ENCODE data around the gene NR2C1.
"Not testable (repeated sequence)": the region's sequence is repeated elsewhere in the genome, so short reads cannot be mapped to it uniquely, and the experiment has no call there.

The NR2C1 gene

GRCh38 chr12:95072900-95073697 lies at the start of gene NR2C1:
Gene NR2C1, minus strand, starts transcription at chr12:95073618. Its CDS starts 6,234 bp downstream, at chr12:95067384.
- DNase-seq, result peak; percentile 84

- DNase-seq, result no peak
These were observed 45.4 kb upstream of the NR2C1 start for GRCh38 chr12:95118788-95119179.

DNA sequence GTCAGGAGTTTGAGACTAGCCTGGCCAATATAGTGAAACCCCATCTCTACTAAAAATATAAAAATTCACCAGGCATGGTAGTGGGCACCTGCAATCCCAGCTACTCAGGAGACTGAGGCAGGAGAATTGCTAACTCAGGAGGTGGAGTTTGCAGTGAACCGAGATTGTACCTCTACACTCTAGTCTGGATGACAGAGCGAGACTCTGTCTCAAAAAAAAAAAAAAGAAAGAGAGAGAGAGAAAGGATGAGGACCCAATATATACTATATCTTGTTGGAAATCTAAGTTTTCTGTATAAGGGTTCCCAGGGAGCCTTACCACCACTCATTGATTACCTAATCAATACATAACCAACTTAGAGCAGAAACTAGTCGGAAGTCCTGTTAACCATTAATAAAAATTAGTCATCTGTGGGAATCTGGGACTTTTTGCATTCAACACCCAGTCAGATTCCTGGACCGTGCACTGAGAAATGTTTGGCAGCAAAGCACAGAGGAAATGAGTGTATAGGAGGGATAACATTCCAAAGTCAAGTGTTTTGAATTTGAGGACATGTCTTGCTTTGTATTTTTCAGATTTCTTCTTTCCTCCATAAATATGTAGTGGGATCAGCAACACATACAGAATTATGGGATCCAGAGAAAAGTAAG lies 44.8 kb upstream of the NR2C1 start:
- DNase-seq, result no peak

DNA sequence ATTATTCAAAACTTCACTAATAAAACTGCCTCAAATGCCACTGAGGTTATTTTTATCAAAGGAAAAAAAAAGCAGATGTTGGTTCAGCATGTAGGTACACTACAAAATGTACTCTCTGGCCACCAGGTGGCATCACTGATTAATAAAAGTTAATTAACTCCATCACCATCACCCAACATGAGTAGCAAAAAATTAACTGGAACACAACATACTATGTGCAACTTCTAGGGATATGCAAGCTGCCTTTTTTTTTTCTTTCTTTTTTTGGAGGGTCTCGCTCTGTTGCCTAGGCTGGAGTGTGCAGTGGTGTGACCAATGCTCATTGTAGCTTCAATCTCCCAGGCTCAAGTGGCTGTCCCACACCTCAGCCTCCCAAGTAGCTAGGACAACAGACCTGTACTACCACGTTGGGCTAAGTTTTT lies 43.8 kb upstream of the NR2C1 start:
- peak; percentile 44 for DNase-seq

DNA sequence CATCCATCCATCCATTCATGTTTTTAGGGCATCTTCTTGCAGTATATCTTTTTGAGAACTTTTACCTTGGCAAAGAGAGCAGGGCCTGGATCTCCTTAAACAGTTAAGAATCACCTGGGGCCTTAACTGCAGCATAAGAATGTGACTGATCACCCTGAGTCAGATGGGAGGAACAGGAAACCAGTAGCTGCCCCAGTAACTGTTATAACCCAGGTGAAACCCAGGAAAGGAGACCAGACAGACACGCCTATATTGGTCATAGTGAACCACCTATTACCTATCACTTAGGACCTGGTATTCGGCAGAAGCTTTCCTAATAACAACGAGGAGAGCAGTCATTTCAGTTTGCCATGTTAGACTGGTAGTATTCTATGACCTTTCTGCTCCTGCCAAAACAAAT lies 43.4 kb upstream of the NR2C1 start:
- no peak for DNase-seq

DNA sequence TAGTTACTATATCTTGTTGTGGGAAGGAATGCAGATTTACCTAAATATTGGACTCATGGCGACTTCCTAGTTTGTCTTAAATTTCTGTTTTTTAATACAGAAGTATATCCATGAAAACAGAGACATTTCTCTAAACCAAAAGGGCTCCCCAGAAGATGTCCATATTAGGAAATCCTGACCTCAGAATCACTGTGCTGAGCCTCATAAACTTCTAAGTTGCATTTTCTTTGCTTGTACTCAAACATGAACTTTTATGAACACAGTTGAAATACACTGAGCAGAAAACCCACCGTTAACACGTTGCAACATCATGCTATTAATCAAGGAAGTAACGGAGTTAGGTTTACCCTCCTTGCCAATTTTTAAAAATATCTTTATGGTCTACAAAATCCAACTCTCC lies 42.9 kb upstream of the NR2C1 start:
- DNase-seq, result no peak

DNA sequence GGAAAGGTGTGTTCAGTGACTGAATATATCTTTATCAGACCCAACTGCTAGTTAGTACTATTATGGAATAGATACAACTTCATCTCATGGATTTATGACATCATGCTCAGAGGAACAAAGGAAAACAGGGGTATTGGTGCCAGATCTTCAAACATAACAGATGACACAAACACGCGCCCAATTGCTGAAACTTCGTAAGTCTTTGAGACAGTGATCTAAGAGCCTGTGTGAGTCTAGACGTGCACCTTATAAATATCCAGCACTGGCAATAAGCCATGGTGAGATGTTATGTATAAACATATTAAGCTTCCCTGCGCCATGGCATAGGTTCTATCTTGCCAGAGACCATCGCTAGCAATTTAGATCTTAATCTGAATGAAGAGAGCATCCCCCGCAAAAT lies 42.2 kb upstream of the NR2C1 start:
- DNase-seq, result no peak

DNA sequence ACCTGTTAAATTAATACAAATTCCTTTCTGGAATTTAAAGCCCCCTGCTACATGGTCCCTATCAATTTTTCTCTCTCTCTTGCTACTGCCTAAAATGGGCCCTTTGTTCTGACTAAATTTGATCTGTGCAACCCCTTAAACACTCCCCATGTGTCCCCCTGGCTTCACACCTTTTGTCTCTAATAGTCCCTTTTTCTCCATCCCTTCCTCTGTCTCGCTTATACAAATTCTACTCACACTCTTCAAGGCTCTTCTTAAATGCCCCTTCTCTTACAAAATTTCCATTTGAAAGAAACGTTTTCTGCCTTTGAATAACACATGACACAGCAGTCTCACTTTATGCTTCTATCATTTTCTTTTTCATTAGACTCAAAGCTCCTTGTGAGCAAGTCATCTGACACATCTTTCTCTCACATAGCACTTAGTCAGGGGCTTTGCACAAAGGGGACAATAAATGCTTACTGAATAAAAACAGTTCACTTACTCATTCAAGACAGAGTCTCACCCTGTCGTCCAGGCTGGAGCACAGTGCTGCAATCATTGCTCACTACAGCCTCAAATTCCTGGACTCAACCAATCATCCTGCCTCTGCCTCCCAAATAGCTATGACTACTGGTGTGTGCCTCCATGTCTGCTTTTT lies 41.5 kb upstream of the NR2C1 start:
- DNase-seq, result no peak

DNA sequence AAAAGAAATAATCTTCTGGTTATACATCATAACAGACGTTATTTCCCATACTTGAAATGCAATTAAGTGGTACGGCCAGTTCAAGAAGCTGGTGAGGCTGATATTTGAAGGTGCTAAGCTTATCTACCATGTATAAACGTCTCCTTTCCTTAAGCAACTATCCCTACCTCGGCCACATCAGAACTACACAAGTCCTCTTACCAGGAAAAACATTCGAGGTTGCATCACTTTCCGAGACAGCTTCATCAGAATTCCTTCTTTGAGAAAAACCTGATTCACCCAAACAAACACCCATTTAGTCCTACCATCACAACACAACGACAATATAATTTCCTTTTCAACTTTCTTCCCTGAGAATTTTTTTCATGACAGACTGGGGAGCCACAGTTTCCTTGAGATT lies 33.9 kb upstream of the NR2C1 start:
- no peak for DNase-seq

- DNase-seq, result no peak
These were observed 32.1 kb upstream of the NR2C1 start for GRCh38 chr12:95105540-95105939.

DNA sequence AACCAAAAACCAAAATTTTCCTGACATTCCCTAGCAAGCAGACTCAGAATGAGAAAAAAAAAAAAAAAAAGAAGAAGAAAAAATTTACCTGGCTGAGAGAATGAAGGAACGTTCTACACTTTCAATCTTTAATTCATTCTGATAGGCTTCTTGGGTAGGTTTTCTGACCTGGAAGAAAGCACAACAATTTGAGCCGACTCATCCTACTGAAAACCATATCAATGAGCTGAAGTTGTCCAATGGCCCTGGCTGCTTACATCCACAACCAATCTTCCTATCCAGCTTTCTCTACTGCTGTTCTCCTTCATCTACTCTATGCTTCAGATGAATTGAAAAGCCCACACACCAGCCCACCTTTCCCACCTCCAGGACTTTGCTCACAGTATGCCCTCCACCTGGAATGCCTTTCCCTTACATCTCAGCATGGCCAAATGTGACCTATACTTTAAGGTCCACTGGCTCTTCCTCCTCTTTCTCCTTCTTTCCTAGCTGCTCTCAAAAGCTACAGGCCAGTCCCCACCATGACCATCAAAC lies 31.6 kb upstream of the NR2C1 start:
- no peak for DNase-seq

DNA sequence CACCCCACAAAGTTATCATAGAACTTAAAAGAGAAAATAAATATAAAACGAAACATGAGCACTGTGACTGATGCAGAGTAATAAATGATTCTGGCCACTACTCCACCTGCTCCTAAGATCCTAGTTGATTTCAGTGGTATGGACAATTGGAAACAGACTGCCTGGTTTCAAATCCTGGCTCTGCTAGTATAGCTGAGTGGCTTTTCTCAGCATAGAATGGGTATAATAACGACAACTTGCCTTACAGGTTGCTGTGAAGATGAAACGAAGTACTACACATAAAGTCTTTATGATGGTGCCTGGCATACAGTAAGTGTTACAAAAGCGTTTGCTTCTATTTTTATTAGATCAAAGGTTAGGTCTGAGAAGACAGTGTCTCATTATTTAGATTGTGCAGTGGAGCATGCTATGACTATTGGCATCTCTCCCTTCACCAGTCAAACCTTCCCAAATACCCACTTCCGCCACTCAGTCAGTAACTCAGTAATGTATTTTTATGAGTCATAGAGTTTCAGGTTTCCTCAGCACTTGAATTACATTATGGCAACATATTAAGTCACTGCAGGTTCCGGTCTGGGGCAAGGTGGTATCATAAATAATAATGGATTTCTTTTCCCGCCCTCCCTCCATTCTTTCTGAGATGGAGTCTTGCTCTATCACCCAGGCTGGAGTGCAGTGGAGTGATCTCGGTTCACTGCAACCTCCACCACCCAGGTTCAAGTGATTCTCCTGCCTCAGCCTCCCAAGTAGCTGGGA lies 29.7 kb upstream of the NR2C1 start:
- DNase-seq, result peak; percentile 98

GRCh38 chr12:95101957-95102356 lies 28.5 kb upstream of the NR2C1 start:
- not testable (repeated sequence) for DNase-seq

DNA sequence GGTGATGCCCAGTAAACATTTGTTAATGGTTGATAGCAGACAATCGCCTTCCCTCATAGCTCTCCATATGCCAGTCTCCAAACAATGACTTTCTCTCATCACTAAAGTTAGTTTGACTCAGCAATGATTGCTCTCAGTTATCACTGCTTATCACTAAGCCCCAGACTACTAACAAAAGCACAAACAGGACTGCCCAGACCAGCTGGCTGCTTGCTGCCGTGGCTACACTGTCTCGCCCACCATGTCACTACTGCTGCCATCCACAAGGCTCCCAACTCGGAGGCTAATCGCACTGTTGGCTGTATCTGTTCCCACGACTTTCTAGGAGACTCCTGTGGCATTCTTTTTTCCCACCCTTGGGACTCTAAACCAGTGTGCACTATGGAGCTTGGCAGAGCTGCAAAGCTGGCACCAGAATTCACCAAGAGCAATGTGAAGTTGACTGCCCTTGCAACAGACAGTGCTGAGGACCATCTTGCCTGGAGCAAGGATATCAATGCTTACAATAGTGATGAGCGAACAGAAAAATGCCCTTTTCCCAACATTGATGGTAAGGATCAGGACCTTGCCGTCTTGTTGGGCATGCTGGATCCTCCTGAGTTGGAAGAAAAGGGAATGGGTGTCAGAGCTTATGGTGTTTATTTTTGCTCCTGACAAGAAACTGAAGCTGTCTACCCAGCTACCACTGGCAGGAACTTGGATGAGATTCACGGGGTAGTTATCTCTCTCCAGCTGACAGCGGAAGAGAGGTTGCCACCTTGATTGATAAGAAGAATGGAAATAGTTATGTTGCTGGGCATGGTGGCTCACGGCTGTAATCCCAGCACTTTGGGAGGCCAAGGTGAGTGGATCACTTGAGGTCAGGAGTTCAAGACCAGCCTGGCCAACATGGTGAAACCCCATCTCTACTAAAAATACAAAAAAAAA lies 27.1 kb upstream of the NR2C1 start:
- DNase-seq, result no peak

GRCh38 chr12:95099270-95099790 lies 25.9 kb upstream of the NR2C1 start:
- no peak for DNase-seq

DNA sequence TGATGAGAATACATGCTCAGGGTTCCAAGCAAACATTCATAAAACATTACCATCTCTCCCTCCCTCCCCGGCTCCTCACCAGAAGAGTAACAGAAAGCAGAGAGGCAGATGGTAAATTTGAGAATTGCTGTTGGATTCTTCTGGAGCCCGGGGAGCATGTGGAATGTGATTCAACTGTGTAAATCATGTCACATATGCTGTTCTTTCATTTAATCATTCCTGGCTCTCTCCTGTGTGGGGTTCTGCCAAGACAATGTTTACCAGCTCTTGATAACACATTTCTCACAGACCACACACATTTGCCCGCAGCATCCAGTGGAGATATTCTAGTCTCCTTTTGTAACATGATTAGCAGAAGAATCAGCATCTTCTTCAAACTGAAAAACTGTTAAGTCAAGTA lies 23.4 kb upstream of the NR2C1 start:
- DNase-seq, result peak; percentile 52

- DNase-seq, result no peak
These were observed 23.0 kb upstream of the NR2C1 start for GRCh38 chr12:95096378-95096777.

DNA sequence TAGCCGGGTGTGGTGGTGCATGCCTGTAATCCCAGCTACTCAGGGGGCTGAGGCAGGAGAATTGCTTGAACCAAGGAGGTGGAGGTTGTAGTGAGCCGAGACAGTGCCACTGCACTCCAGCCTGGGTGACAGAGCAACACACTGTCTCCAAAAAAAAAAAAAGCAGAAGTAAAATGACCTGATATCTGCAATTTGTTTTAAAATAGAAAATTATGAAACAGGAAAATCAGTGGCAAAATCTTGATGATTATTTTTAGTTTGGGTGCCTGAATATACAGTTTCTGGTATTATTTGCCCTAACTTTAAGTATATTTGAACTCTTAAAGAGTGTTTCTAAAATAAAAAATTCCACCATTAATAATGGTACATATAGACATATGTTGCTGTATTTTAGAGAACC lies 22.4 kb upstream of the NR2C1 start:
- not testable (repeated sequence) for DNase-seq

- no peak for DNase-seq
These were observed 16.0 kb upstream of the NR2C1 start for GRCh38 chr12:95089462-95089861.

DNA sequence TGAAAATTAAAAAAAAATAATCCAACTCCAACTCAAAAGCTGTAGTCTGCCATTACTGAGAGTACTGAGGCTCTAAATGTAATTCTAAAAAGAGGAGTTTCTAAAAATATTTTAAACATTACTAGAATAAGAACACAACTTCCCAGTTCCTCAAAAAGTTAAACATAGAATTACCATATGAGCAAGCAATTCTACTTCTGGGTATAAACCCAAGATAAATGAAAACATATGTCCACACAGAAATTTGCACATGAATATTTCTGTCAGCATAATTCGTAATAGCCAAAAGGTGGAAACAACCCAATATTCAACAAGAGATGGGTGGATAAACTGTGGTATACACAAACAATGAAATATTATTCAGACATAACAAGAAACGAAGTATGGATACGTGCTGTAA lies 15.0 kb upstream of the NR2C1 start:
- no peak for DNase-seq

GRCh38 chr12:95085612-95086011 lies 12.2 kb upstream of the NR2C1 start:
- DNase-seq, result no peak

- no peak for DNase-seq
These were observed 10.5 kb upstream of the NR2C1 start for GRCh38 chr12:95083938-95084337.
